ENCODE results near the gene H2BK1.

GRCh38 chr7:151197932-151198331 is 12.4 kb downstream of the H2BK1 start:
- TF ChIP-seq, protein P1, sequence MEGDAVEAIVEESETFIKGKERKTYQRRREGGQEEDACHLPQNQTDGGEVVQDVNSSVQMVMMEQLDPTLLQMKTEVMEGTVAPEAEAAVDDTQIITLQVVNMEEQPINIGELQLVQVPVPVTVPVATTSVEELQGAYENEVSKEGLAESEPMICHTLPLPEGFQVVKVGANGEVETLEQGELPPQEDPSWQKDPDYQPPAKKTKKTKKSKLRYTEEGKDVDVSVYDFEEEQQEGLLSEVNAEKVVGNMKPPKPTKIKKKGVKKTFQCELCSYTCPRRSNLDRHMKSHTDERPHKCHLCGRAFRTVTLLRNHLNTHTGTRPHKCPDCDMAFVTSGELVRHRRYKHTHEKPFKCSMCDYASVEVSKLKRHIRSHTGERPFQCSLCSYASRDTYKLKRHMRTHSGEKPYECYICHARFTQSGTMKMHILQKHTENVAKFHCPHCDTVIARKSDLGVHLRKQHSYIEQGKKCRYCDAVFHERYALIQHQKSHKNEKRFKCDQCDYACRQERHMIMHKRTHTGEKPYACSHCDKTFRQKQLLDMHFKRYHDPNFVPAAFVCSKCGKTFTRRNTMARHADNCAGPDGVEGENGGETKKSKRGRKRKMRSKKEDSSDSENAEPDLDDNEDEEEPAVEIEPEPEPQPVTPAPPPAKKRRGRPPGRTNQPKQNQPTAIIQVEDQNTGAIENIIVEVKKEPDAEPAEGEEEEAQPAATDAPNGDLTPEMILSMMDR (optimal IDR thresholded peaks at IDR 0.05 in 1 of 3, IDR thresholded peaks at IDR 0.05 in 1 of 3, conservative IDR thresholded peaks at IDR 0.05 in 1 of 3; ENCODE audit: extremely low read depth in 1 of 3, insufficient read depth in 2 of 3, low read length in 3 of 3), result no peak
- TF ChIP-seq EZH2 (IDR thresholded peaks at IDR 0.05; ENCODE audit: low read length), result no peak
